Measurements from ENCODE around the gene CCNK.

Gene CCNK

DNA sequence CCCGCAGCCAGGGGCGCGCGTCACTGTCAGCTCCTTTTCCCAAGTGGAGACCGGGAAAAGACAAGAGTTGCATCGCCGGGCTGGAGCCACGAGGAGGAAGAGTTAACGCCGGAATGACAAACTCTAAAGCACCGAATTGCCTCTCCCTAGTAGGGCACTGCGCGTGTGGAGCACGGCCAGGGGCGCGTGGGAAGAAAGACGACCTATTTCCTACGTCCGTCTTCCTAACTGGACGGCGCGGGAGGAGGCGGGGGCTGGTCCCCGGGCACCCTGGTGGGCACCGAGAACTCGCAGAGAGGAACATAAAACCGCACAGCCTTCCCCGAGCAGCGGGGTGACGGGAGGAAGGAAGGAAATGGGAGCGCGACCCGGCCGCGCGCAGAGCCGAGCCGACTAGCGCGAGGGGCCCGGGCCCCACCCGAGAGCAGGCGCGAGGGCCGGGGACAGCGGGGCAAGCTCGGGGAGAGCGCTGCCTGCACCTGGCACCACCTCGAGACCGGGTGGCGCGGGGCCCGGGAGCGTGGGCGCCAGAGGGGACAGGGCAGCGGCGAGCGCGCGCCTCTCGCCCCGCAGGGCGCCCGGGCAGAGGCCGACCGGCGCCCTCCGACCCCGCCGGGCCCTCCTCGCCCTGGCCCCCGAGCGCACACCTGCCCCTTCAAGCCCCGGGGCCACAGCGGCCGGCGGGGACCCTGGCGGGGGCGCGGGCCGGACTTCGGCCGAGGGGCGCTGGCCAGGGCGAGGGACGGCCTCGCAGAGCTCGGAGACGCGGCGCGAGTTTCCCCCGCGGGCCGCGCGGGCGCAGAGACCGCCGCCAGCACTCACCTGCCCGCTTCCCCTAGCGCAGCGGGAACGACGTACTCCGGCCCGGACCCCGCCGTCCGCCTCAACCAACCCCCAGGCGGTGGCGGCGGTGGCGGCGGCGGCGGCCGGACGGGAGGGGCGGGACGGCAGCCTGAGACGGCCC lies 1.0 kb upstream of the CCNK start, which contains the start of gene SETD3:
SETD3 (minus strand) TSS at position 954 of the 964 bp plus-strand sequence. CDS start 15,054 bp downstream, outside the sequence.
- no peak for TF ChIP-seq FOXP2 (optimal IDR thresholded peaks at IDR 0.05; ENCODE audit: borderline replicate concordance, extremely low read depth, extremely low read length, insufficient read depth)

DNA sequence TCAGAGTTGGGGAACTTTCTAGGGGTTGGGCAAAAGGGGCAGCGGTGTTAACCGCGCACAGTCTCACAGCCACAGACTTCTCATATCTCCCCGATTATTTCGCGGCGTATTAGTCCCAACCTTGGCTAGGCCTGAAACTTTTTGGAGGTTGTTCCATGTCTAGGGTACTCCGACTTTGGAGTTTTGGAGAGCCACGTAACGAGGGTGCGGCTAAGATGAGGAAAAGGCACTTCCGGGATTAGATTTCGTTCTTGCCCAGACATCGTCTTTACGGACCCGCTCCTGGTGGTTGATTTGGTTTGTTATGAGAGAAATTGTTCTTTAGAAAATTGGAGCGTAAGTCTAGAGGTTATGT lies 513 bp downstream of the CCNK start:
- TF ChIP-seq FOXP2 (optimal IDR thresholded peaks at IDR 0.05; ENCODE audit: borderline replicate concordance, extremely low read depth, extremely low read length, insufficient read depth) = no peak
- TF ChIP-seq, protein P1, sequence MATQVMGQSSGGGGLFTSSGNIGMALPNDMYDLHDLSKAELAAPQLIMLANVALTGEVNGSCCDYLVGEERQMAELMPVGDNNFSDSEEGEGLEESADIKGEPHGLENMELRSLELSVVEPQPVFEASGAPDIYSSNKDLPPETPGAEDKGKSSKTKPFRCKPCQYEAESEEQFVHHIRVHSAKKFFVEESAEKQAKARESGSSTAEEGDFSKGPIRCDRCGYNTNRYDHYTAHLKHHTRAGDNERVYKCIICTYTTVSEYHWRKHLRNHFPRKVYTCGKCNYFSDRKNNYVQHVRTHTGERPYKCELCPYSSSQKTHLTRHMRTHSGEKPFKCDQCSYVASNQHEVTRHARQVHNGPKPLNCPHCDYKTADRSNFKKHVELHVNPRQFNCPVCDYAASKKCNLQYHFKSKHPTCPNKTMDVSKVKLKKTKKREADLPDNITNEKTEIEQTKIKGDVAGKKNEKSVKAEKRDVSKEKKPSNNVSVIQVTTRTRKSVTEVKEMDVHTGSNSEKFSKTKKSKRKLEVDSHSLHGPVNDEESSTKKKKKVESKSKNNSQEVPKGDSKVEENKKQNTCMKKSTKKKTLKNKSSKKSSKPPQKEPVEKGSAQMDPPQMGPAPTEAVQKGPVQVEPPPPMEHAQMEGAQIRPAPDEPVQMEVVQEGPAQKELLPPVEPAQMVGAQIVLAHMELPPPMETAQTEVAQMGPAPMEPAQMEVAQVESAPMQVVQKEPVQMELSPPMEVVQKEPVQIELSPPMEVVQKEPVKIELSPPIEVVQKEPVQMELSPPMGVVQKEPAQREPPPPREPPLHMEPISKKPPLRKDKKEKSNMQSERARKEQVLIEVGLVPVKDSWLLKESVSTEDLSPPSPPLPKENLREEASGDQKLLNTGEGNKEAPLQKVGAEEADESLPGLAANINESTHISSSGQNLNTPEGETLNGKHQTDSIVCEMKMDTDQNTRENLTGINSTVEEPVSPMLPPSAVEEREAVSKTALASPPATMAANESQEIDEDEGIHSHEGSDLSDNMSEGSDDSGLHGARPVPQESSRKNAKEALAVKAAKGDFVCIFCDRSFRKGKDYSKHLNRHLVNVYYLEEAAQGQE (IDR thresholded peaks at IDR 0.05; ENCODE audit: insufficient read depth in 1 of 2, low read depth in 2 of 2, low read length in 2 of 2) = no peak
- no peak for TF ChIP-seq SIN3A (IDR thresholded peaks at IDR 0.05; ENCODE audit: borderline replicate concordance, insufficient read depth, low read length)
- no peak for TF ChIP-seq TAF1 (IDR thresholded peaks at IDR 0.05; ENCODE audit: borderline replicate concordance, insufficient read depth, low read length)
- no peak for TF ChIP-seq POLR2AphosphoS5 (IDR thresholded peaks at IDR 0.05; ENCODE audit: low read depth, low read length)

DNA sequence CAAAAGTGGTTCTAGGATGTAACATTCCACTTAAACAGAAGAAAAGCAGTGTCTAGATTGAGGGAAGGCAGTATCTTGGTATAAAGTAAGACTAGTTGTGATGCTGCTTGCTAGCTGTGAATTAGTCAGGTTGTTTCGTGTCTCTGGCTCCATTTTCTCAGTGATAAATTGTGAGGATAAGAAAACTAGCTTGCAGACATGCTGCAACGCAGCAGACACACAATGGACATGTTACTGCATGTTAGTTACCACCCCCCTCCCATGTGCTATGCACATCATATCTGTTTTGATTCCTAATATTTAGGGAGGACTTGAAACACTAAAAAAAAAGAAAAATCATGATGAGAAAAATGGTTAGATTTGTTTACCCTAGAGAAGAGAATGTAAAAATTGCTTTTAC lies 2.9 kb downstream of the CCNK start:
- TF ChIP-seq FOXP2 (optimal IDR thresholded peaks at IDR 0.05; ENCODE audit: borderline replicate concordance, extremely low read depth, extremely low read length, insufficient read depth) (no peak), TAF1 (IDR thresholded peaks at IDR 0.05; ENCODE audit: borderline replicate concordance, insufficient read depth, low read length) (no peak), SIN3A (IDR thresholded peaks at IDR 0.05; ENCODE audit: borderline replicate concordance, insufficient read depth, low read length) (no peak), POLR2AphosphoS5 (IDR thresholded peaks at IDR 0.05; ENCODE audit: low read depth, low read length) (no peak)
- TF ChIP-seq, protein P1 (IDR thresholded peaks at IDR 0.05; ENCODE audit: insufficient read depth in 1 of 2, low read depth in 2 of 2, low read length in 2 of 2) = no peak

DNA sequence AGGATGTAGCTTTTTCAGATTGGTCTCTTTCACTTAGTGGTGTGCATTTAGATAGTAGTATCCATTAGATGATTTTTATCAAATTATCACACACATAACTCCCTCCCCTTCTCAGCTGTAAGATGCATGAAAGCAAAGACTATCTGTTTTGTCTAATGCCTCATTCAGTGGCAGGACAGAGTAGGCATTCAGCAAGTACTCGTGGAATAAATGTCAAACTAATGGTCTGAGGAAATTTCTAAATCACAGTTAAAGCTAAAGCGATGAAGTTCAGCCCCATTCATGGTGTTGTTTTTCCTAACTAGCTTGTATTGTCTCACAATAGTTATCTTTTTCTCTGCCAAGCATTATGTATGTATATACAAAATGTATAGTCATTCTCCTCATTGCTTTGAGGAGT lies 16.1 kb downstream of the CCNK start:
- TF ChIP-seq TAF1 (IDR thresholded peaks at IDR 0.05; ENCODE audit: borderline replicate concordance, insufficient read depth, low read length) (no peak), SIN3A (IDR thresholded peaks at IDR 0.05; ENCODE audit: borderline replicate concordance, insufficient read depth, low read length) (no peak), FOXP2 (optimal IDR thresholded peaks at IDR 0.05; ENCODE audit: borderline replicate concordance, extremely low read depth, extremely low read length, insufficient read depth) (no peak), POLR2AphosphoS5 (IDR thresholded peaks at IDR 0.05; ENCODE audit: low read depth, low read length) (no peak)
- TF ChIP-seq, protein P1 (IDR thresholded peaks at IDR 0.05; ENCODE audit: insufficient read depth in 1 of 2, low read depth in 2 of 2, low read length in 2 of 2) = no peak

DNA sequence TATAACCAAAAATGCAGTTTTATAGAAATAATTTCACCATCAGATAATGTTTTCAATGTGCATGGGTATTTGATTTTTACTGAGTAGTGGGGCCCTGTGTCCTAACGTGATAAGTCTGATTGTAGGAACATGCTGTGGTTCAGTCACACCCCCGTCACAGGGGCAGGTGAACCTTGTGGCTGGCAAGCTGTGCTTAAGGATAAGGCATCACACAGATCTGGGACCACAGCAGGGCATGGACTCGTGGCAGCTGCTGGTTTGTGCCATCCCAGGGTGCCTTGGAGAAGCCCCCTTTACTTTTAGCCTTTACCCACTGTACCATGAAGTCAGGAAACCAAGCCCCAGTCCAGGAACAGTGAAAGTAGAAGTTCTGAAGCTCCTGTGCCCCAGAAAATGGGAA lies 16.7 kb downstream of the CCNK start:
- TF ChIP-seq FOXP2 (optimal IDR thresholded peaks at IDR 0.05; ENCODE audit: borderline replicate concordance, extremely low read depth, extremely low read length, insufficient read depth) (no peak), TAF1 (IDR thresholded peaks at IDR 0.05; ENCODE audit: borderline replicate concordance, insufficient read depth, low read length) (no peak), SIN3A (IDR thresholded peaks at IDR 0.05; ENCODE audit: borderline replicate concordance, insufficient read depth, low read length) (no peak), POLR2AphosphoS5 (IDR thresholded peaks at IDR 0.05; ENCODE audit: low read depth, low read length) (no peak)
- TF ChIP-seq, protein P1 (IDR thresholded peaks at IDR 0.05; ENCODE audit: insufficient read depth in 1 of 2, low read depth in 2 of 2, low read length in 2 of 2) = no peak

Measured in PFSK-1 (cell line).